ENCODE results near the gene MAML2.

The MAML2 gene

DNA sequence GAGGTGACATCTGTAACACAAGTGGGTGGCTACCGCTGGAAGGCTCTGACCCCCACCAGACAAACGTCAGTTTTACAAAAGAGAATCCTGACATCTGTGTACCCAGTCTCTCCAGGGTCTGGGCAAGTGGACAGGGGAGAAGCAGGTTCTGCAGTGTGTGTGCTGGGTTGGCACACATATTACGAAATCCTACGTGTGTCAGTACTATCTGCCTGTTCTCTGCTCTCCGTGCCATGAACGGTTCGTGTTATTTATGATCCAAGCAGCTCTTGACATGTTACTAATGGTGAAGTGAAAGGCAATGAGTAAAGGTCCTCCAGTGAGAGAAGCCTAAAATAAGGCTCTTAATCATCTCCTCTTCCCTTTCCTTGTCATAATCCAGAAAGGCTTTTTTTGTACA is 217.6 kb downstream of the MAML2 start:
- DNase-seq (ENCODE audit: low spot score): no peak

DNA sequence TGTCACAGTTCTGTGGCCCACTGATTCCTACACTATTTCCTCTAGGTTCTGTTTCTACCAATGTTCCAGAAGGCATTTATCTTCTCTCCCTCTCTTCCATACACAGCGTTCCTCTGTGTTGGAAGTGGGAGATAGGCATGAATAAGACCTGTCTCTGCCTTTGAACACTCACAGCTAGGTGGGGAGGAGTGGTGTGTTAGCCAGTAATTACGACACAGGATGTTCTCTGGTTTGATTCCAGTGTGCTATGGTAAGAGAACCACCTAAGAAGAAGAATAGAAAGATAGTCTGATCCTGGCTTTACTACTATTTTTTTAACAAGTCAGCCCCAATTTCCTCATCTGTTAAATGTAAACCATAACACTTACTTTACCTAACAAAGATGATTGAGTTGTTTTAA is 218.8 kb downstream of the MAML2 start:
- DNase-seq (ENCODE audit: low spot score): no peak

DNA sequence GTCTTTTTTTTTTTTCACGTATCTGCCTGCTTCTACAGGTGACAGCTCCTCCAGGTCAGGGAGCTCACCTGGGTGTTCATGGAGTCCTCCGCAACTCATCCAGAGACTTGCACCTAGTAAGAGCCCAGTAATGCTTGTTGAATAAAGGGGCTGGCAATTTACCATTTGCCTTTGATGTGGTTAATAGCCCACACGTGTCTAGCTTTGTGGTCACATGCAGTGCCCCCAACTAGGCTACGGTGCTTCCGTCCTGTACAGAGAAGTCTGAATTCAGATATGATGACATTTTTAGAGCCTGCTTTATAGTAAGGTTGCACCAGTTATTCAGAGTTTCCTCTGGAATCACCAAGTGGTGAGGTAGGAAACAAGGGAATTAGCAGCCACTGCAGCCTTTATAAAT is 219.7 kb downstream of the MAML2 start:
- DNase-seq (ENCODE audit: low spot score): no peak

DNA sequence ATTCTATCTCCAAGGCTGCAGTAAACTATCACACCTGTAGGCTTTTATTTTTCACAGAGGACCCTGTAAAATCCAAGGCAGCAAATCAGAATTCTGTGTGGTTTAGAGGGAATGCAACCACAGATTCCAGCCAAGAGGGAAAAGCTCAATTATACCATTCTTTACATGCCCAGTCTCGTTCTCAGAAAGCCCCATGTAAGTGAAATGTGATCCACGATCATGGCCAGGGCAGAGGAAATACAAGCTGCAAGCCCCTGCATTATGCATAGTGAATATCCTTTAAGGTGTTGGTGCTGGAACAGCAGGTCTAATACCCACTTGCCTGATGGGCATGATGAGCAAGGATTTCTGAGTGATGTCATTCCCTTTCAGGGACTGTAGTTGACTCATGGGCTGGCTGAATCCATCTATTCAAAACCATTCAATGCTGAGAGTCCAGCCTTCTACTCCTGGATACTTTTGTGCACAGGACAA is 220.4 kb downstream of the MAML2 start:
- DNase-seq (ENCODE audit: low spot score): no peak

DNA sequence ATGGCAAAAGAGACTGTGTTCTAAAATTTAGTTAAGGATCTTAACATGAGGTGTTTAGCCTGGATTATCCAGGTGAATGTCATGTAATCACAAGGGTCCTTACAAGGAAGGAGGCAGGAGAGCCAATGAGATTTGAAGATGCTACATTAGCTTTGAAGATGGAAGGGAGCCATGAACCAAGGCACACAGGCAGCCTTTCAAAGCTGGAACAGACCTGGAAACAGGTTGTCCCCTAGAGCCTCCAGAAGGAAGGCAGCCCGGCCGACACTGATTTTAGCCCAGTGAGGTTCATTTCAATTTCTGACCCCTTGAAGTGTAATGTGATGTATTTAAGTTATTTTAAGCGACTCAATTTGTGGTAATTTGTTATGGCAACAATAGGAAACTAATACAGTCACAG is 223.8 kb downstream of the MAML2 start:
- no peak for DNase-seq (ENCODE audit: low spot score)

DNA sequence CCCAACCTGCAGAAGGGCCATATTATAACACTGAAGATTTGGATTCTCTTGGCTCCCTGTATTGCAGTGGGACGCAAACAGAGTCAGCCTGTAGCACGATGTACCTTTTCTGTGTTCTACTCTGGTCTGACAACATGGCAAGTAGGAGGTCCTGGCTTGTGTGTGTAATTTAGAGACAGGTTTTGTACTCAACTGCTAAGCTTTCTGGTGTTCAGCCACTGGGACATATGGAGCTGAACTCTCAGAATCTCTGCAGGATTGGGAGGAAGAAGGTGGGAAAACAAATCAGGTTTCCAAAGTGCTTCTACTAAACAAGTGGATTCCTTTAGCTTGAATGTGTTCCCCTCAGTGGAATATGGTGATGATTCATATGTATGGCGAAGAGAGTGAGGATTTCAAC is 226.6 kb downstream of the MAML2 start:
- no peak for DNase-seq (ENCODE audit: low spot score)

DNA sequence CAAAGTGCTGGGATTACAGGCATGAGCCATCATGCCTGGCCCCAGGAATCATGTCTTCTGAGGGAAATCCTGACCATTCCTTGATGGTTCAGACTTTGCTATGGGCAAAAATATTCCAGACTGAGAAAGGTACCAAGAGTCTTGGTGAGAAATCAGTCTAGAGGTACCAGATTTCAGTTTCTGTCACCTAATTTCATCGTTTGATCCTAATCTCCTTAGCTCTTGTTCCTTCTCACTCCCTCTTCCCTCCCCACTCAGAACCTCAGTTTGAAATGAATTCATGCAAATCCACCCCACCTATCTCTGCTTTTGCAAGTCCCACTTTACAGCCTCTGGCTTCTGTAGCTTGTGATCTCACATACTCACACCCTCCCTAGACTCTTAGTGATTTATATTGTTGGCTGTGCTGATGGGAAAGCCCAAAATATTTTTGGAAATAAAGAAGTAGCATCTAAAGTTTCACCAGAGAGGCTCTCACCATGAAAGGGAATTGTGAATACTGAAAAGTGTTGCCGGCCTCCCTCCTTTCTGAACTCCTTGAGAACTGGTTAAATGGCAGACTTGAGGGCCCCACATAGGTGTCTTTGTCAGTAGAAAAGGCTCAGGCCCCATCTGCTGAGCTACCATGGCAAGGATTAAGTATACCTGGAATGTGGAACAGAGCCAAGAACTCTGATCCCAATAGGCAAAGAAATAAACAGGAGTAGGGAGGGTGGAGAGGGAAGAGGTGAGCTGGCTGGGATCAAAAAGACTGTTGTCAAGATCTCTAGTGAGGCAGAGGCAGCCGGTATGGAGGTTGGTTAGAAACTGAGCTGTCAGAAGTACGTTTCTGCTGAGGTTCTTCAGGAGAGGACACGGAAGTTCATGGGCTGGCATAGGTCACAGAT is 228.6 kb downstream of the MAML2 start:
- no peak for DNase-seq (ENCODE audit: low spot score)

DNA sequence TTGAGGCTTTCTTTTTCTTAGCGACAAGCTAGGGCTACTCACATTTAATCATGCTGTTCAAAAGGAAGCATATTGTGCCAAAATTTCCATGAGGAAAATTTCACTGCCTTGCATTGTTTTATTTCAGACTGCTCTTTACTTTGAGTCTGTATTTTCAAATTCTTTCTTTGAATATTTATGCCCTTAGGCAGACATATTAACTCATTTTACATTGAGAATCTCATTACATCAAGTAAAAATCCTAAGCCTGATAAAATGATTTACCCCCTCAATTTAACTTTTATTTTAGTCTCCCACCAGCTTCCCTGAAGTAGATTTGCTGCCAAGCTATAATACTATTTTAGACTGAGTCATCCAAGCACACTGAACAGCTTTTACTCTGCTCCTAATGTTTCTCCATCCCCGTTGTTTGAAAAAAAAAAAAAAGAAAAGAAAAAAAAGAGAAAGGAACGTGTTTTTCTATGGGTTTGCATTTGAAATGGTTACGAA is 229.8 kb downstream of the MAML2 start:
- no peak for DNase-seq (ENCODE audit: low spot score)

DNA sequence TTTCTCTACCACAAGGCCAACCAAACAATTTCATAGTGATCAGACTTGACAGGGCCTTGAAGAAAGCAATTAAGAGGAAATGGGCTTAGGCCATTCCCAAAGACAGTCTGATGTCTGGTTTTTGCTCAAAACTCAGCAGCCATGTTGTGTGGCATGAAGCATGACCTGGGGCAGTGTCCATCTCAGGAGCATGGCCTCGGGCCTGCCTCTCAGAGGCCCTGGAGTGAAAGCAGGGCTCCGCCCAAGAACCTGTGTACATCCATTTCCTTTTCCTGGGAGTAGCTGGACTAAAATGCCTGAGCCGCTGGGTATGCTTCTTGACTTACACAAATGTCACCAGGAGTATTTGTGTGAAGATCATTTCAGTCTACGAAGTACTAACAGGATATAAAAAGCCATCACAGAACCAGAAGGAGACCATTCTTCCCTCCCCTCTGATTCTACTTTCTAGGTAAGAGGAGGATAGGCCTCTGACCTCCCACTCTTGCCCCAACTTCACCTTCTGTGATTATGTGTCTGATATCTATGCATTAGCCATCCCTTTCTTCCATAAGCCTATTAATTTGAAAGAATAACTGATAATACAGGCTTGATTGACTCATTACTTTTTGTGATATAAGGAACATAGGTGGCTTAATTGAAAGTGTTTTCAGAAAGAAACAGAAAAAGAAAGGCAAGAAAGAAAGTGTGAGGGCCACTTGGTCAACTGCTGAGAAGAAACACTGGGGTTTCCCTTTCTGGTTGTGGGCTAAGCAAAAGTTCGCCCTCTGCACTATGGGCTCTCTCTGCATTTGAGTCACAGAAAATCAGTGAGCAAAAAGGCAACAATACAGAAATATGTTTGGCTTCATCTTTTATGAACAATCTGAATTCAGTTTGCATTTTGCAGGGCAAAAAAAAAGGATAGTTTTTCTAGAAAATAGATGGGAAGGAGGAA is 230.5 kb downstream of the MAML2 start:
- no peak for DNase-seq (ENCODE audit: low spot score)

DNA sequence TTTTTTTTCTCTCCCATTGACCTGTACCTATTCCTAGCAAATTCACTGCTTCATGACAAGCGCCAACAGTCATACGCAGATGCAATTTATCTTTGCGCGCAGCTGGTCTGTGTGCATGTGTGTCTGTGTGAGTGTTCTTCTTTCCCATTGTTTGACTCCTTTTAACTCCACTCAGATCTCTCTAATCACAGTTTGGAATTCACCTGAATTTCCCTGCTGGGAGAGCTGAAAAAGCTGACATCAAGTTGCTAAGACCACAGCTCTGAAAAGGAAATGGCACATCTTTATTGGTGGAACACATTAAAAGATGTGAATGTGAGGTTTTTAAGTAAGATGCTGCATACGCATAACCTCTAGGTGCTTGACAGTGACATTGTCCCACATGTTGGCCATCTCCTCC is 231.7 kb downstream of the MAML2 start:
- DNase-seq (ENCODE audit: low spot score): no peak

DNA sequence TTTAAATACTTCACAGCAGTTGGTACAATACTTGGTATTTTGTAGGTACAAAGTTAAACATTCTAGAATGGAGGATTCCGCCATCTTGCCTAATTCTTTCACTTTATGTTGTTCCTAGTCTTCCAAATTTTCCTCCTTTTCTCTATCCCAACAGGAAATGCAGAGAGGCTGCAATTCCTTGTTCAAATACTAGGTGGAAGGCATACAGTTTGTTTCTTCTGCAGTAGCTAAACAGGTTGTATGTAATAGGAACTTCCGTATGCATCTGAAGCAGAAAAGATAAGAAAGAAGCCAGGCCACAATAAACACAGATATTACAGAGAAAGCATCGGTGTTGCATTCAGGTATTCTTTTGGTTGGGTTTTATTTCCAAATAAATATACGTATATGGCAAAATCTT is 232.7 kb downstream of the MAML2 start:
- DNase-seq (ENCODE audit: low spot score): no peak

DNA sequence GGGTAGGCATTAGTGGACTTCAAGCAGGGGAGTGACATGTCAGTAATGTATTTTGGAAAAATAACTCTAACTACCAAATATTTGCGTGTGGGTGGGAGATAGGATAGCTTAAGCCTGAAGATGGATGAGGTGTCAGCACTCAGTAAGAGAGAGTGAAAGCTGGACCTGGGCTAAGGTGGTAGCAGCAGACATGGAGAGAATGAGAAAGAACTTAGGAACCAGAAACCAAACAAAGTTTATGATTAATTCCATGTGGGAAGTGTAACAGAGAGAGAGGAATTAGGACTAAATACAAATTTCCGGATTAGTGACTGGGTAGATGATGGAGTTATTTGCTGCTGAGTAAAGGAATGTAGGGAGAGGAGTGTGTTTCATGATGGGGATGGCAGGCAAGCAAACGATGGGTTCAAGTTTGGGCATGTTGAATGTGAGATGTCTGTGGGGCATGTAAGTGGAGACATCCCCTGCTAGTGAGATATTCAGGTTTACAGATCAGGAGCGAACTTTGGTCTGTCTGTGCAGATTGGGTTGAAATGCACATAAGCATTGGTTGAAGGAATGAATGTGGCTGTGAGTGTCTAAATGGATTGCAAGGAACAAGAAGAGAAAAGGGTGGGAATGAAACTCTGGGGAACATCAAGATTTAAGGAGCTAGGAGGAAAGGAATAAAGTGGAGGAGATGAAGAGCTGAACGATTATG is 233.5 kb downstream of the MAML2 start:
- DNase-seq (ENCODE audit: low spot score): no peak

DNA sequence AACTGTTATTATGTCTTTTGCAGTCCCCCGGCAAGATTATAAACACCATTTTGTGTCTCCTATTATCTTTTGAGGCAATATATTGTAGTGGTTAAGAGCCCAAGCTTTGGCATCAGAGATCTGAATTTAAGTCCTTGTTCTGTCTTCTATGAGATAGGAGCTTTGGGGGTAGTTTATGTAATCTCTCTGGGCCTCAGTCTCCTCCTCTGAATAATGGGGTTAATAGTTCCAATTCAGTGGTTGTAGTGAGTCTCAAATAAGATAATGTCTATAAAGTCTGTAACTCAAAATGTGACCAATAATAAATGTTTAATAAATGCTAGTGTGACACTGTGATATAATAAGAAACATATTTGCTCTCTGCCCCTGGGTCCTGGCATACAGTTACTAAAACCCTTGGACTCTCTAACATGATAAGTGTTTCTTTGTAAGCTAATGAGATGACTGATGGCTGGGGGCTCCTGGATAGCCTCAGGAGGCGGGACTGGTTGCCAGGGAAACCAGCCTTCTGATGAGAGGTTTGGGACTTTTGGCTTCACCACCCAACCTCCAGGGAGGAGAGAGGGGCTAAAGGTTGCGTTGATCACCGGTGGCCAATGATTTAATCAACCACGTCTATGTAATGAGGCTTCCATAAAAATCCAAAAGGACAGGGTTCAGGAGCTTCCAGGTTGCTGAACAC is 235.7 kb downstream of the MAML2 start:
- DNase-seq (ENCODE audit: low spot score): no peak

DNA sequence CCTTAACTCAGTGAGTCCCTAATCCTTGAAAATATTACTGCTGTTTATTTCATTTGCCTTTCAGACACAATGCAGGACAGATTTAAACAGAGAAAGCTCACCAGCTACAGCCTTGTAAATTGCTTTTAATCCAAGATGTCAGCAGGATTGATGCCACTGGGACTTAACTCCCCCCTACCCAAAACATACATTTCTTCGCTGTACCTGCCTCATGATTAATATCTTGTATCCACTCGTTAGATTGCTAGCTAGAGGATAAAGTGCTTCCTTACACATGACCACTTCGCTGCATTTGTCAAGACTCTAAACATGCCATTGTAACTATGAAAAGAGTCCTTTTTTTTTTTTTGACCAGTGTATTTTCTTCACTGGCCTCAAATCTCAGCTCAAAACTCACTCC is 236.3 kb downstream of the MAML2 start:
- no peak for DNase-seq (ENCODE audit: low spot score)

DNA sequence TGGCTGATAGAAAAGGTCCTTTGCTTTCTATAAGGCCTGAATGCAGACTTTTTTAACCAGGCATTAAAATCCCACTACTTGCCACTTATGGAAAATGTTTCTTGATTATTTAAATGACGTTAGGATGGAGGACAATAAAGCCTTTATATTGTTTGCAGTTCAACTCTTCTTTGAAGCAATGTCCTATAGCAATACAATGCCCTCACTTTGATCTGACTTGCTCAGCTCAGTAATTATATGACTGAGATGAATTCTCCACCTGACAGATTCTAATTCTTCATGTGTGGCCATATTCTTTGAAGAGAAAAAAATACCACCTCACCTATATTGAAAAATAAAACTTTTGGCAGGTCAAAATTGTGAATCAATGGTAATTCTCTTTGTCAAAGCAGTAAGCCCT is 237.1 kb downstream of the MAML2 start:
- DNase-seq (ENCODE audit: low spot score): no peak

DNA sequence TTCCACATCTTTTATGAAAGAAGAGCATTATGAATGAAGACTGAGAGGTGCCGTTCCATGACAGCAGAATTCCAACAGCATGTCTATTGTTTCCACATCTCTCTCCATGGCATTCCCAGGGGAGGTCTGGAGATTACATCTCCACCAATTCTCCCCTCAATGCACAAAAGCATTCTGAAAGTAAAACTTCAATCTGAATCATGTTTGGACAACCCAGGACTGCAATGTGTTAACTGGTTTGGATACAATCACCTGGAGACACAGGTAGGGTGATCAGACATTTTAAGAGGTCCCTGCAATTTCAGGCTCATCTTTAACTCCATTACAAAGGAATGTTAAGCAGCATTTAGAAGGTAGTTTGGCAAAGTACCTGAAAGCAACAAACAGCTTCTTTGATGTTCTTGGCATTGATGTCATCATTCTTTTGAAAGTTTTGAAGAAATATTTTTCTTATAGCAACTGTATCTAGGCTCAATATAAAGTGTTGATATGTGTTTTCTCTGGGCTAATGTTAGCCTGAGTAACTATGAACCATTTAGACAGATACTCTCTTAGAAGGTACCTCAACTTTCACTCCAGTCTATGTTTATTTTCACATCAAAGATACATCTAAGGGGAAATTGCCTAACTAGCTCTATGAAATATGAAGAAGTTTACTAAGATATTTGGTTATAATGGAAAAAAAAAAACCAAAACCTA is 237.6 kb downstream of the MAML2 start:
- DNase-seq (ENCODE audit: low spot score): no peak

DNA sequence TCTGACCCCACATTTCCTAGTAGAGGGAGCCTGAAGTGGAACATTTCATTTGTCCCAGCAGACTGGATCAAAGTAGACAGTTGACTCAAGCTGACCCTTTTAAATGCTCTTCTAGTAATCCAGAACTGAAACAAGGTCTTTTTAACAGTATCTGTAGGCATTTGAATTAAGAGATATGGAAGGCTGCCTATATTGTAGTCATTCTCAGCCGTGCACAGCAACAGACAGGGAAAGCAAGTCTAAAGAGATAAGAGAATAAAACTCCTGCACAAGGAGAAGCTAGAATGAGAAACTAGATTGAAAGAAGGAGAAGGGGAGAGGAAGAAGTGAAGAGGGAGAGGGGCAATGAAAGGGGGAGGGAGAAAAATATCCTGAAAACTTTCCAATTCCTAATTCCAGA is 238.5 kb downstream of the MAML2 start:
- no peak for DNase-seq (ENCODE audit: low spot score)

DNA sequence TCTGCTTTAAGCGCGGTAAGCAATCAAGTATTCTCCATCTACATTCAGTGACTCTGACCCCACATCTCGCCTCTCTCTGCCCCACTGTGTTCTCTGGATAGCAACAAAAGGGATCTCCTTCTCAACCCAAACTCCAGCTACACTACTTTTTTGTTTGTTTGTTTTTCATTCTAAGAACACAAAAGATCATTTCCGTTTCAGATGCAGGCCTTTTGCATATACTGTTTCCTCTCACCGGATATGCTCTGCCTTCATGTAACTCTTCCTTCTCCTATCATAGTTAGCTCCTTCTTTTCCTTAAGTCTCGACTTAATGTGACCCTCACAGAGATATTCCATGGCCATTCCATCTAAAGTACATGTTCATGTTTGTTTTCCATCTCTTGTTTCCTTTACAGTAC is 239.3 kb downstream of the MAML2 start:
- no peak for DNase-seq (ENCODE audit: low spot score)

DNA sequence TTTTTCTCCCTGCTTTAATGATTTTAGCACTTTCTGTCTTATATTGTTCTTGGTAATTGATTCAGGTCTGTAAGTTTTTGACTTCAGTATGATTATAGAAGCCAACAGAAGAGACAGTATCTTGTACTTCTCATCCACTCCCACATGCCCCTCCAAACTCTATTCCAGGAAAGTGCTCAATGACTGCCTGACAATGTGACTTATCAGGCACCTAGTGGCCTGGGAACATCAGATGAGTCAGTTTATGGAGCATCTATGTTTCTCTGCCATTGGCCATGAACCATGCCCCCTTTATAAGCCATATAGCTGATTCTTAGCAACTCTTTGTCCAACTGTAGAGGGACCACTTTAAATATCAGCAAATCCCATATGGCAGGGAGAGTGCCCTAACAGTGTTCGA is 239.9 kb downstream of the MAML2 start:
- DNase-seq (ENCODE audit: low spot score): no peak

DNA sequence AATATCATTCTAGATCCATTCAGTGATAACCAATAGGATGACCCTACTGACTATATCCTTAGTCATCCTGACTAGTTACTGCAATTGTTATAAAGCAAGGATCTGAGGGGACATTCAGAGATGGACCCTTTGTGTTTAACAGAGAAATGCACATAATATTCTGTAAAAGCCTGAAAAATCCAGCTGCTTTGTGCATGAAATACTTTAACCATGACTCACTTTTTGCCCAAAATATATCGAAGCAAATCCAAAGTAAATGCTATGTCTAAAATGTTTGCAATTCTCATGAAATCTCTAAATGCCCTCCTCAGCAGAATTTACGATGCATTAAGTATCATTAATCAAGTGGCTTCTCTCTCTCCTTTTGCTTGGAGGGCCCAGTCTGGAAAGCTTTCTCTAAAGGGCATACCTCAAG is 240.3 kb downstream of the MAML2 start:
- no peak for DNase-seq (ENCODE audit: low spot score)

DNA sequence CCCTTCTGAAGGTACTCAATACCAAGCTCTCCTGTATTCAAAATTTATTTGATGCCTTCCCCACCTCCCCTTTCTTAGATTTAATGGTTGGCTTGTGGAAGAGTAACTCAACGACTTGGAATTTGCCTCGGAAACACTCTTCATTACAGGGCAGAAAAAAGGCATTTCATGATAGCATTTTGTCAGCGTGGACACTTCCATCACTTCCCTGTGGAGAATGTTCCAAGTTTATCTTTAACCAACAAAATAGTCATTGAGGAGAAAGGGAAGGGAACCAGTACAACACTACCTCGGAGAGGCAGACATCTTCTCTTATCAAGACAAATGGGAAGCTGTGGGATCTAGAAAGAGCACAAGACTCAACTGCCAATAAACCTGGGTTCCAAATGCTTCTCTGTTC is 241.8 kb downstream of the MAML2 start:
- DNase-seq (ENCODE audit: low spot score): no peak

All from RKO (cell line).